Body of pancreas (tissue), 4 donors: Measurements from ENCODE around the gene OR10H4.
"Not testable (repeated sequence)": the region's sequence is repeated elsewhere in the genome, so short reads cannot be mapped to it uniquely, and the experiment has no call there.

Experiments used
- CTCF ChIP-seq, 7 experiments: fragments of 450-650 bp in 4 of 7; fragments of 200-600 bp in 3 of 7; sonication (generic) in 3 of 7; IDR thresholded peaks; one replicate each; pipeline ENCODE4 v1.5.1; 2016 to 2019; ENCODE audit warnings: antibody characterized with exemption in 7 of 7
- POLR2A ChIP-seq, 3 donors: fragments of 450-650 bp; IDR thresholded peaks; one replicate each; pipeline ENCODE4 v1.6.1; 2016; ENCODE audit warnings: antibody characterized with exemption in 3 of 3, mild to moderate bottlenecking in 2 of 3

- TF ChIP-seq CTCF, POLR2A (IDR thresholded peaks at IDR 0.05): not testable (repeated sequence)
Observed at GRCh38 chr19:15902898-15903297, 45.9 kb upstream of the OR10H4 start.
